Loucy (cell line): ENCODE measurements around the gene KLK13.

Experiments used
- CTCF ChIP-seq: fragments of 200-600 bp; sonication (generic); conservative IDR thresholded peaks from 2 replicates; pipeline ENCODE4 v1.5.1; 2014; ENCODE audit warnings: mild to moderate bottlenecking, antibody characterized with exemption, low read length
- EZH2phosphoT487 ChIP-seq: fragments of 200-600 bp; IDR thresholded peaks from 2 replicates; pipeline ENCODE4 v1.6.1; 2018; ENCODE audit warnings: antibody characterized with exemption, mild to moderate bottlenecking, moderate library complexity, borderline replicate concordance

DNA sequence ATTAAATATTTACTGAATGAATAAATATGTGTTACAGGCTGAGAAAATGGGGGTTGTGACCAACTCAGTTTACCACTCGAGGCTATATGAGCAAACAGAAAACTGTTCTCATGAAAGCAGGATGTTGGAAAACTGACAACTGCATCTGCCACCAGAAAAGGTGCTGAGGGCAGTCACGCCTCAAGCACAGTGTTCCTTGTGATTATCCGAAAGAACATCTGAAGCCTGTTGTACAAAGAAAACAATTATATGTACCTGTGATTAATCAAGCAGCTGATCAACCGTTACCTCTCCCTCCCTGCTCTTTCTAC lies 6.2 kb upstream of the KLK13 start:
- TF ChIP-seq CTCF: no peak
- TF ChIP-seq EZH2phosphoT487: no peak
